Measurements from ENCODE around the gene CRCP.
"Not testable (repeated sequence)": the region's sequence is repeated elsewhere in the genome, so short reads cannot be mapped to it uniquely, and the experiment has no call there.

CRCP gene
- total RNA-seq = 32.2 to 42.0 (median 33.2) reads per million in 3 donors

DNA sequence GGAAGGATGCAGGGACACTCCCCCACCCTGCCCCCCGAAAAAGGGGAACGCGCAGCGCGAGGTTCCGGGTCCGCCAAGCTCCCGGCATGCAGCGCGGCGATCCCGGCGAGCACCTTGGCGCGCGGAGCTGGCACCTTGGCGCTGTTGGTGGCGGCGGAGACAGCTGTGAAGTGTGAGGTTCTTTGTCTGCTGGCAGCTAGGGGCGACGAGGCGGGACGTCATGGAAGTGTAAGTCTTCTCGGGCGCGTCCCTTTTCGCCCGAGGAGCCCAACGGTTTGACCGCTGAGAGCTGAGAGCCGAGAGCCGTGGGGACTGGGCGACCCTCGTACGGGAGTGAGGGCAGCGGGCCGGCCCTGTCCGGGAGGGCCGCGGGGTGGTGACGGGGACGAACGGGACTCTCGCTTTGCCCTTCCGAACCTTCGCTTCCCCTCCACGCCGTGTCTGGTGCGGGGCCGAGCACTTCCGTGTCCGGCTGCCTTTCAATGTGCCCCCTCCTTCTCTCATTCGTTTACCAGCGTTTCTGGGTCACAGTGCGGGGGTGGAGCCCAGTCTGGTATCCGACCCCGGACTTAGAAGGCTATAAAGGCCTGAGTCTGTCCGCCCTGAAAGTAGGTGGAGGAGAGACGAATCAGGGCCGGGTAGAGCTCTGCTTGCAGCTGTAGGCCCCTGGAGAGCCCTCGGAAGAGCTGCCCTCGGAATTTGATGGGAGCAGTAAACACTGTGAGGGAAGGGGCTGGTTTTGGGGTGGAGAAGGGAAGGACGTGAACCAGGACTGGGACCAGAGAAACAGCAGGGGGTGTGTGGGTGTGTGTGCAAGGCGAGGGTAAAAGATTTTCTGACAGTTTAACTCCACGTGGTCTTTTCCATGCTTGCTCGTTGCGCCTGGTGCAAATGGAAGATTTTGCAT, at the start of gene CRCP:
CRCP (plus strand) TSS at position 105 of the 907 bp plus-strand sequence; CDS start at position 221, 116 bp downstream.
- Histone ChIP-seq H3K4me3 (ENCODE audit: insufficient read depth, low read depth, low read length, poor library complexity, severe bottlenecking) (peak within 1 kb of the TSS; percentile 84), H3K36me3 (ENCODE audit: control insufficient read depth, insufficient read depth, low read length) (peaks cover 9% of the 10 kb centered on the region), H3K4me1 (ENCODE audit: control insufficient read depth, insufficient read depth, low read length, poor library complexity, severe bottlenecking) (peaks cover 7% of the 10 kb centered on the region), H3K27ac (ENCODE audit: insufficient read depth, low read length, poor library complexity, severe bottlenecking) (peak within 1 kb of the TSS; percentile 88), H3K27me3 (replicated peaks; ENCODE audit: control insufficient read depth, insufficient read depth, low read length, poor library complexity, severe bottlenecking) (no peaks in the 10 kb centered on the region), H3K9me3 (ENCODE audit: control insufficient read depth, low read length) (no peaks in the 10 kb centered on the region)
- DNase-seq = peak; percentile 76 to 79 (median 78)

DNA sequence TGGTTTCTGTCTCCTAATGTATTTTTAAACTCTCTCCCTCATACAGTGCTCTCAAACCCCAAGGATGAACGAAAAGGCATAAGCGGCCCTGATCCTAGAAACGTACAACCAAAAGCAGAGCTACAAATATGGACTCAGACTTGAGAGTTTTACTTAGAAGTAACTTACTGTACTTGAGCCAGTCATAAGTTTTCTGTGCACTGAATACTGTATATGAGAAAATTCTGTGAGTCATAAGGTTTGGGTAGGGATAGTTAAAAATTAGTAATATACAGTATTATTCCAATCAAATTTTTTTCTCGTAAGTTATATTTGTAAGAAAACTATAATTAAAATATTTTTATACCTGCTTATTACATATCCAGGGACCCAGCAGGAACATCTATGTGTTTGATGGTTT, 44.9 kb upstream of the CRCP start:
- DNase-seq = no peak
- Histone ChIP-seq H3K4me1 (ENCODE audit: control insufficient read depth, insufficient read depth, low read length, poor library complexity, severe bottlenecking) (no peaks in the 10 kb centered on the region), H3K36me3 (ENCODE audit: control insufficient read depth, insufficient read depth, low read length) (no peaks in the 10 kb centered on the region), H3K27me3 (replicated peaks; ENCODE audit: control insufficient read depth, insufficient read depth, low read length, poor library complexity, severe bottlenecking) (no peaks in the 10 kb centered on the region), H3K9me3 (ENCODE audit: control insufficient read depth, low read length) (no peaks in the 10 kb centered on the region), H3K4me3 (ENCODE audit: insufficient read depth, low read depth, low read length, poor library complexity, severe bottlenecking) (no peak overlapping the region), H3K27ac (ENCODE audit: insufficient read depth, low read length, poor library complexity, severe bottlenecking) (no peak overlapping the region)

GRCh38 chr7:66070222-66070621, 44.4 kb upstream of the CRCP start:
- no peak overlapping the region for H3K4me3 ChIP-seq (ENCODE audit: insufficient read depth, low read depth, low read length, poor library complexity, severe bottlenecking)
- no peaks in the 10 kb centered on the region for H3K36me3 ChIP-seq (ENCODE audit: control insufficient read depth, insufficient read depth, low read length)
- no peaks in the 10 kb centered on the region for H3K27me3 ChIP-seq (replicated peaks; ENCODE audit: control insufficient read depth, insufficient read depth, low read length, poor library complexity, severe bottlenecking)
- no peak overlapping the region for H3K27ac ChIP-seq (ENCODE audit: insufficient read depth, low read length, poor library complexity, severe bottlenecking)
- no peaks in the 10 kb centered on the region for H3K9me3 ChIP-seq (ENCODE audit: control insufficient read depth, low read length)
- no peak for DNase-seq
- peaks cover 1% of the 10 kb centered on the region for H3K4me1 ChIP-seq (ENCODE audit: control insufficient read depth, insufficient read depth, low read length, poor library complexity, severe bottlenecking)

DNA sequence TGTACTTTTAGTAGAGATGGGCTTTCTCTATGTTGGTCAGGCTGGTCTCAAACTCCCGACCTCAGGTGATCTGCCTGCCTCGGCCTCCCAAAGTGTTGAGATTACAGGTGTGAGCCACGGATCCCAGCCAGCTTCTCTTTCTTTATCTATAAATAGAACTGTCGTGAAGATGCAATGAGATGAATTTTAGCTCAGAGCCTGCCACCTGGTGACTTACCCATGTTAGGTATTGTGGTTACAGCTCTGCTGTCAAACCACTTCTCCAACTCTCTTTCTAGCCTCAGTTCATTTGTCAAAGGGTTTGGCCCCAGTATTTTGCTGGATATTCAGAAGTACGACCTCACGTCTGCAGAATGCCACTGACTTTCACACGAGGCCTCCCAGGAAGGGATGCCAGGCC, 42.4 kb upstream of the CRCP start:
- not testable (repeated sequence) for DNase-seq; H3K36me3 ChIP-seq (ENCODE audit: control insufficient read depth, insufficient read depth, low read length); H3K27me3 ChIP-seq (replicated peaks; ENCODE audit: control insufficient read depth, insufficient read depth, low read length, poor library complexity, severe bottlenecking); H3K27ac ChIP-seq (ENCODE audit: insufficient read depth, low read length, poor library complexity, severe bottlenecking); H3K4me3 ChIP-seq (ENCODE audit: insufficient read depth, low read depth, low read length, poor library complexity, severe bottlenecking); H3K9me3 ChIP-seq (ENCODE audit: control insufficient read depth, low read length)
- H3K4me1 ChIP-seq (ENCODE audit: control insufficient read depth, insufficient read depth, low read length, poor library complexity, severe bottlenecking) = peaks cover 11% of the 10 kb centered on the region

DNA sequence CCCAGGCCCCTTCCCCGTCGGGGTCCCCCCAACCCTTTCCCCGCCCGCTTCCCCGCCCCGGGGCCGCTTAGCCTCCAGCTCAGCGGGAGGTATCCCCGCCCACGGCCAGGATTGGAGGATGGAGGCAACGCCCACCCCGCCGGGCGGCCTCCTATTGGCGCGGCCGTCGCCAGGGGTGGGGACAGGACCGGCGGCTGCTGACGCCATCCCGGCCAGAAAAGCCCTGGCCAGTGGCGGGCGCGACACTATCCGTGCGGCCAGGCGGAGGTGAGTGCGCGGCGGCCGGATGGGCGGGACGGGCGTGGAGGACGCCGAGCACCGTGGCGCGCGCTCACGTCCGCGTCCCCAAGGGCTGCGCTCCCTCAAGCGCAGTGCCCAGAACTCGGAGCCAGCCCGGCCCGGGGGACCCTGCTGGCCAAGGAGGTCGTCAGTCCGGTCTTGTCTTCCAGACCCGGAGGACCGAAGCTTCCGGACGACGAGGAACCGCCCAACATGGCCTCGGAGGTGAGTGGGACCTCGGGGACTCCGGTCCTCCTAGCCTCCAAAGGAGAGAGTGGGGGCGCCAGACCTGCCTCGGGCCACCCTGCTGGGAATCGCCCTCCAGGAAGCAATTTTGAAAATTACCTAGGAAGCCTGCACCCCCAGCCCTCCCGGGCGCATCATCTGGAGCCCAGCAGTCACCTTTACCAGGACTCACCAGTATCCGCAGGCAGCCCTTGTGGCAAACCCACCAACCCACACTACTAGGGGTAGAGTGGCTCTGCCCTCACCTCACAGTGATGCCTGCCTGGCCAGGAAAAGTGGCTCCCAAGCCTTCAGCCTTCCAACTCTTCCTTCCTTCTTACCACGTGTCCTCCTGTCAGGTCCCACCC, 38.8 kb upstream of the CRCP start, which contains the start of gene ASL:
ASL (plus strand) TSS at position 230 of the 872 bp plus-strand sequence; CDS start at position 493, 263 bp downstream.
- peak within 1 kb of the TSS; percentile 34 for H3K27ac ChIP-seq (ENCODE audit: insufficient read depth, low read length, poor library complexity, severe bottlenecking)
- no peaks in the 10 kb centered on the region for H3K36me3 ChIP-seq (ENCODE audit: control insufficient read depth, insufficient read depth, low read length)
- no peaks in the 10 kb centered on the region for H3K27me3 ChIP-seq (replicated peaks; ENCODE audit: control insufficient read depth, insufficient read depth, low read length, poor library complexity, severe bottlenecking)
- peaks cover 11% of the 10 kb centered on the region for H3K4me1 ChIP-seq (ENCODE audit: control insufficient read depth, insufficient read depth, low read length, poor library complexity, severe bottlenecking)
- H3K4me3 ChIP-seq (ENCODE audit: insufficient read depth, low read depth, low read length, poor library complexity, severe bottlenecking) = peak within 1 kb of the TSS; percentile 84
- DNase-seq = peak; percentile 76 to 81 (median 81)
- no peaks in the 10 kb centered on the region for H3K9me3 ChIP-seq (ENCODE audit: control insufficient read depth, low read length)

DNA sequence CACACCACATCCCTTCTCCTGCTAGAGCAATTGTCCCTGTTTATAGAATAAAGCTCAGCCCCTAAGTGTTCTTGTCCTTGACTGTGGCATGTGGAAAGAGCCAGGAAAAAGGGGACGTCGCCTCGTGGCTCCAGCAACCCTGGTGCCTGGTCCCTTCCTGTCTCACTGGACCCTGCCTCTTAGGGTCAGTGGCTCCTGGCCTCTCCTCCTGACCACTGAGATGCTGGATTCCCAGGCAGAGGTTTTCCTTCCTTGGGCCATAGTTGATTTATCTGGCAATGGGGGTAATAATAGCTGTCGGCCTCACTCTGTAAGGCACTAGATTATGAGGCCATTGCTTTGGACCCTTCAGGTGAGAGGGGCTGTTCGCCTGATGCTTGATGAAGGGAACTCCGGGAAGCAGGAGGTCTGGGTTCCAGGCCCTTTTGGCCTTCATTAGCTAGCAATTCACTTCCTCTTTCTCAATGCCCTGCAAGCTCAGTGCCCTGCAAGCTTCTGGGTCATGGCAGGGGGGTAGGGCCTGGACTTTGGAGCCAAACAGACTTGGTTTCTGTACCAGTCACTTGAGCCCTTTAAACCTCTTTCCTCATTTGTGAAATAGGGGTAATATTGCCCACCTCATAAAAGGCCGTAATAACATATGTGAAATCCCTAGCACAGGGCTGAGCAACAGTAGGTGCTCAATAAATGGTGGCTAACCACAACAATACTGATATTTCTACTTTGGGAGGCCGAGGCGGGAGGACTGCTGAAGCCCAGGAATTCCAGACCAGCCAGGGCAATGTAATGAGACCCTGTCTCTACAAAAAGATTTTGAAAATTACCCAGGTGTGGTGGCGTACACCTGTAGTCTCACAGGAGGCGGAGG, 38.0 kb upstream of the CRCP start:
- H3K4me3 ChIP-seq (ENCODE audit: insufficient read depth, low read depth, low read length, poor library complexity, severe bottlenecking) = peak overlapping the region; percentile 84
- no peaks in the 10 kb centered on the region for H3K27me3 ChIP-seq (replicated peaks; ENCODE audit: control insufficient read depth, insufficient read depth, low read length, poor library complexity, severe bottlenecking)
- no peak for DNase-seq
- peaks cover 11% of the 10 kb centered on the region for H3K4me1 ChIP-seq (ENCODE audit: control insufficient read depth, insufficient read depth, low read length, poor library complexity, severe bottlenecking)
- no peak overlapping the region for H3K27ac ChIP-seq (ENCODE audit: insufficient read depth, low read length, poor library complexity, severe bottlenecking)
- no peaks in the 10 kb centered on the region for H3K36me3 ChIP-seq (ENCODE audit: control insufficient read depth, insufficient read depth, low read length)
- H3K9me3 ChIP-seq (ENCODE audit: control insufficient read depth, low read length) = no peaks in the 10 kb centered on the region

DNA sequence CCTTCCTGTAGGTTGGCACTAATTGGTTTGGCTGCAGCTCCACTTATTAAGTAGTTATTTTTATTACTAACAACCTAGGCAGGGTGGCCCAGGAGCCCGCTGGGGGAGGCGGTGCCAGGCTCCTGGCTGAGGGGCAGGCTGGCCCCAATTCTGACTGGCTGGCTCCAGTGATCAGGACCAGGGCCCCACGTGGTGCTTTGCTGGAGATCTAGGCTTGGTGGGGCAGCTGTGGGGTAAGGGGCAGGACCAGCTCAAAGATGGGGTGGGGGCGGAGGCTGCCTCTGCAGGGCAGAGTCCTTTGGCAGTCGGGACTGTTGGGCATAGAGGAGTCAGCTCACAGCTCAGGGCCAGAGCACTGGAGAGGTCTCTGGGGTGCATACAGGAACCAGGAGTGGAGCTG, 36.6 kb upstream of the CRCP start:
- Histone ChIP-seq H3K27me3 (replicated peaks; ENCODE audit: control insufficient read depth, insufficient read depth, low read length, poor library complexity, severe bottlenecking) (no peaks in the 10 kb centered on the region), H3K4me1 (ENCODE audit: control insufficient read depth, insufficient read depth, low read length, poor library complexity, severe bottlenecking) (peaks cover 11% of the 10 kb centered on the region), H3K36me3 (ENCODE audit: control insufficient read depth, insufficient read depth, low read length) (no peaks in the 10 kb centered on the region), H3K4me3 (ENCODE audit: insufficient read depth, low read depth, low read length, poor library complexity, severe bottlenecking) (no peak overlapping the region), H3K9me3 (ENCODE audit: control insufficient read depth, low read length) (no peaks in the 10 kb centered on the region), H3K27ac (ENCODE audit: insufficient read depth, low read length, poor library complexity, severe bottlenecking) (no peak overlapping the region)
- no peak for DNase-seq

DNA sequence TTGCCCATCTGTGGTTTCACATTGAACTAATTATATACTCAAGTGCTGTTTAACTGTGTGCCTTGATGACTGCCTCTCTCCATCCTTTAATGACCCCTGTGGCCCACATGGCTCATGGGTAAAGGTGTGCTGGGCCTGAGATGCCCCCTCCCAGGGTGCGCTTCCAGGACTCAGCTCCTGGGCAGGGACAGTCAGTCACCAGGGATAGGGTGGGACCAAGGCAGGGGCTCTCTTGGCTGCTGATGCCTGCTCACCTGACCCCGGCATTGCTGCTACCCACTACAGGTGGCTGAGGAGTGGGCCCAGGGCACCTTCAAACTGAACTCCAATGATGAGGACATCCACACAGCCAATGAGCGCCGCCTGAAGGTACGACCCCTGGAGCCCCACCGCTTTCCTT, 32.6 kb upstream of the CRCP start:
- no peaks in the 10 kb centered on the region for H3K27me3 ChIP-seq (replicated peaks; ENCODE audit: control insufficient read depth, insufficient read depth, low read length, poor library complexity, severe bottlenecking)
- no peak for DNase-seq
- H3K27ac ChIP-seq (ENCODE audit: insufficient read depth, low read length, poor library complexity, severe bottlenecking) = no peak overlapping the region
- H3K9me3 ChIP-seq (ENCODE audit: control insufficient read depth, low read length) = no peaks in the 10 kb centered on the region
- no peaks in the 10 kb centered on the region for H3K4me1 ChIP-seq (ENCODE audit: control insufficient read depth, insufficient read depth, low read length, poor library complexity, severe bottlenecking)
- H3K4me3 ChIP-seq (ENCODE audit: insufficient read depth, low read depth, low read length, poor library complexity, severe bottlenecking) = no peak overlapping the region
- H3K36me3 ChIP-seq (ENCODE audit: control insufficient read depth, insufficient read depth, low read length) = no peaks in the 10 kb centered on the region

- DNase-seq = no peak
- no peak overlapping the region for H3K4me3 ChIP-seq (ENCODE audit: insufficient read depth, low read depth, low read length, poor library complexity, severe bottlenecking)
- H3K27ac ChIP-seq (ENCODE audit: insufficient read depth, low read length, poor library complexity, severe bottlenecking) = no peak overlapping the region
- H3K27me3 ChIP-seq (replicated peaks; ENCODE audit: control insufficient read depth, insufficient read depth, low read length, poor library complexity, severe bottlenecking) = no peaks in the 10 kb centered on the region
- no peaks in the 10 kb centered on the region for H3K4me1 ChIP-seq (ENCODE audit: control insufficient read depth, insufficient read depth, low read length, poor library complexity, severe bottlenecking)
- no peaks in the 10 kb centered on the region for H3K36me3 ChIP-seq (ENCODE audit: control insufficient read depth, insufficient read depth, low read length)
- H3K9me3 ChIP-seq (ENCODE audit: control insufficient read depth, low read length) = no peaks in the 10 kb centered on the region
Observed at GRCh38 chr7:66082886-66083415, 31.7 kb upstream of the CRCP start.

All from effector memory CD4-positive, alpha-beta T cell (primary cell).